GM20431 (cell line): ENCODE results near the gene NTRK2.
"Not testable (repeated sequence)": the region's sequence is repeated elsewhere in the genome, so short reads cannot be mapped to it uniquely, and the experiment has no call there.

ENCODE experiments used
- in situ Hi-C: fragments of 300-500 bp; cut with MseI, MboI; formaldehyde crosslinking; loops from one replicate; pipeline ENCODE4 v1.15.0; 2020; ENCODE audit warnings: low sequenced_read_pairs; ENCODE audit not compliant: unreplicated experiment

Gene NTRK2

GRCh38 chr9:84866396-84867175, 197.1 kb downstream of the NTRK2 start:
- in situ Hi-C loops = no loop called here

- in situ Hi-C loops = no loop called here
Observed at GRCh38 chr9:84867186-84867585, 197.7 kb downstream of the NTRK2 start.

GRCh38 chr9:84869091-84869490, 199.6 kb downstream of the NTRK2 start:
- in situ Hi-C loops = no loop called here

- in situ Hi-C loops = no loop called here
Observed at GRCh38 chr9:84871983-84872382, 202.5 kb downstream of the NTRK2 start.

GRCh38 chr9:84874022-84874421, 204.5 kb downstream of the NTRK2 start:
- in situ Hi-C loops = no loop called here

- in situ Hi-C loops = no loop called here
Observed at GRCh38 chr9:84874596-84874995, 205.1 kb downstream of the NTRK2 start.

GRCh38 chr9:84875193-84875592, 205.7 kb downstream of the NTRK2 start:
- in situ Hi-C loops = no loop called here

GRCh38 chr9:84879631-84880030, 210.1 kb downstream of the NTRK2 start:
- in situ Hi-C loops = no loop called here

- in situ Hi-C loops = no loop called here
Observed at GRCh38 chr9:84880835-84881234, 211.3 kb downstream of the NTRK2 start.

- in situ Hi-C loops = no loop called here
Observed at GRCh38 chr9:84886866-84887265, 217.3 kb downstream of the NTRK2 start.

GRCh38 chr9:84891924-84892323, 222.4 kb downstream of the NTRK2 start:
- in situ Hi-C loops = no loop called here

- in situ Hi-C loops = no loop called here
Observed at GRCh38 chr9:84893419-84894128, 224.0 kb downstream of the NTRK2 start.

GRCh38 chr9:84894859-84895258, 225.3 kb downstream of the NTRK2 start:
- in situ Hi-C loops = no loop called here

- in situ Hi-C loops = no loop called here
Observed at GRCh38 chr9:84897362-84898094, 228.0 kb downstream of the NTRK2 start.

GRCh38 chr9:84898188-84898587, 228.7 kb downstream of the NTRK2 start:
- in situ Hi-C loops = no loop called here

- in situ Hi-C loops = not testable (repeated sequence)
Observed at GRCh38 chr9:84898618-84899017, 229.1 kb downstream of the NTRK2 start.

- in situ Hi-C loops = no loop called here
Observed at GRCh38 chr9:84899326-84899725, 229.8 kb downstream of the NTRK2 start.

- in situ Hi-C loops = no loop called here
Observed at GRCh38 chr9:84900421-84900820, 230.9 kb downstream of the NTRK2 start.

GRCh38 chr9:84903963-84904362, 234.4 kb downstream of the NTRK2 start:
- in situ Hi-C loops = no loop called here

GRCh38 chr9:84916769-84917168, 247.2 kb downstream of the NTRK2 start:
- in situ Hi-C loops = no loop called here
